ENCODE measurements around the gene PLCXD1.
"Not testable (repeated sequence)": the region's sequence is repeated elsewhere in the genome, so short reads cannot be mapped to it uniquely, and the experiment has no call there.

The PLCXD1 gene

DNA sequence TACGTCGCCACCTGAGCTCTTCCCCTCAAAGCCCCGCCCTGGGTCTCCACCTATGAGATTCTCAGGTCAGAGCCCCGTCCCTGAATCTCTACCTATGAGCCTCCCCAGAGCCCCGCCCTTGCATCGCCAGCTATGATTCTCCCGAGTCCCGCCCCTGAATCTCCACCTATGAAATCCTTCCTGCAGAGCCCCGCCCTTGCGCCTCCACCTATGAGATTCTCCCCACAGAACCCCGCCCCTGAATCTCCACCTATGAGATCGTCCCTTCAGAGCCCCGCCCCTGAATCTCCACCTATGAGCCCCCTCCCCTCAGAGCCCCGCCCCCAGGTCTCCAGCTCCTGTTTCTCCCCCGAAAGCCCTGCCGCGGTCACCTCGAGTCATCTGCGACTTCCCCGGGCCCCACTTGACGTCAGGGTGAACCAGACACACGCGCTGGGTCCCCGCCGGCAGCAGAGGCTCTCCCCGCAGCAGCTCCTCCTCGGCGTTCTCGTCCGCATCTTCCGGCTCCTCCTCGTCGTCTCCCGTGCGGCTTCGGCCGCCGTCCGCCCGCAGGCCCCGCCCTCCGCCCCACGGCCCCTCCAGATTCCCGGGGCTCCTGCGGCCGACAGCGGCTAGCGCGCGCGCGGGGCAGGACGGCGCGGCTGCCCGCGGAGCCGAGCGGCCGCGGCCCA is 37.0 kb downstream of the PLCXD1 start:
- no peak for DNase-seq

DNA sequence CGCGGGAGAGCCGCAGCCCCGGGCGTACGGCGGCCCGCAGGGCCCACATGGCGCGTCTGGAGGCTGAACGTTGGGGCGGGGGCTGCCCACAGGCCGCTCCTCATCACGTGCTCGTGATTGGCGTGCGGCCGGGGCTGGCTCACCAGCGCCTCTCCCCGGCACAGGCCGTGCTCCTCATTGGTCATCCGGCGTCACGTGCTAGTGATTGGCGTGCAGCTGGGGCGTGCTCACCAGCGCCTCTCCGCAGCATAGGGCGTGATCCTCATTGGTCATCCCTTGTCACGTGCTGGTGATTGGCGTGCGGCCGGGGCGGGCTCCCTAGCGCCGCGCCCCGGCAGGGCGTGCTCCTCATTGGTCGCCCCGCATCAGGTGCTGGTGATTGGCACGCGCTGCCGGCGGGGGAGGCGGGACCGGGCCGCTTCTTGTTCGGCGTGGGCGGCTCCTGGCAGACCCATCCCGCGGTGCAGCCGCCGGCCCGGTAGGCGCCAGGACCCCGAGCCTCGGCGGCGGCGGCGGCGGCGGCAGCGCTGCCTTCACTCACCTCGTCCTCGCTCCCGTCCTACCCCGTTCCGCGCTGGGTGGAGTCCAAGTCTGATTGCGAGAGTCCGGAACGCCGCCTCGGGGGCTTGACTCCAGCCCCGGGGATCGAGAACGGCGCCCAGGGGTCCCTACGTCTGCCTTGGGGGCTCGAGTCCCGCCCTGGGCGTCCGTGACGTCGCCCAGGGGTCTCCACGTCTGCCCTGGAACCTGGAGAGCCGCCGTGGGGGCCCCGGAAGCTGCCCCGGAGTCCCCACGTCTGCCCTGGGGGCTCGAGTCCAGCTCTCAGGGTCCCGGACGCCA is 37.8 kb downstream of the PLCXD1 start, which contains the start of gene GTPBP6:
Gene GTPBP6 (minus strand): TSS at position 58 of the 840 bp plus-strand sequence. CDS start 9 bp downstream, at position 49.
- no peak for DNase-seq

DNA sequence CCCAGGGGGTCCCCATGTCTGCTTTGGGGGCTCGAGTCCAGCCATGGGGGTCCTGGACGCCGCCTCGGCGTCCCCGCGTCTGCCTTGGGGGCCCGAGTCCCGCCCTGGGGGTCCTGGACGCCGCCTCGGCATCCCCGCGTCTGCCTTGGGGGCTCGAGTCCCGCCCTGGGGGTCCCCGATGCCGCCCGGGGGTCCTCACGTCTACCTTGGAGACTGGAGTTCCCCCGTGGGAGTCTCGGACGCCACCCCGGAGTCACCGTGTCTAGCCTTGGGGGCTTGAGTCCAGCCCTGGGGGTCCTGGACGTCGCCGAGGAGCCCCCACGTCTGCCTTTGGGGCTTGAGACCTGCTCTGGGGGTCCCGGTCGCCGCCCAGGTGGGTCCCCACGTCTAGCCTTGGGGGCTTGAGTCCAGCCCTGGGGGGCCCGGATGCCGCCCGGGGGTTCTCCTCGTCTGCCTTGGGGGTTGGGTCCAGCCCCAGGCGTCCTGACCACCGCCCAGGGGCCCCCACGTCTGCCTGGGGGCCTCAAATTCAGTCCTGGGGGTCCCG is 38.5 kb downstream of the PLCXD1 start:
- DNase-seq: no peak

DNA sequence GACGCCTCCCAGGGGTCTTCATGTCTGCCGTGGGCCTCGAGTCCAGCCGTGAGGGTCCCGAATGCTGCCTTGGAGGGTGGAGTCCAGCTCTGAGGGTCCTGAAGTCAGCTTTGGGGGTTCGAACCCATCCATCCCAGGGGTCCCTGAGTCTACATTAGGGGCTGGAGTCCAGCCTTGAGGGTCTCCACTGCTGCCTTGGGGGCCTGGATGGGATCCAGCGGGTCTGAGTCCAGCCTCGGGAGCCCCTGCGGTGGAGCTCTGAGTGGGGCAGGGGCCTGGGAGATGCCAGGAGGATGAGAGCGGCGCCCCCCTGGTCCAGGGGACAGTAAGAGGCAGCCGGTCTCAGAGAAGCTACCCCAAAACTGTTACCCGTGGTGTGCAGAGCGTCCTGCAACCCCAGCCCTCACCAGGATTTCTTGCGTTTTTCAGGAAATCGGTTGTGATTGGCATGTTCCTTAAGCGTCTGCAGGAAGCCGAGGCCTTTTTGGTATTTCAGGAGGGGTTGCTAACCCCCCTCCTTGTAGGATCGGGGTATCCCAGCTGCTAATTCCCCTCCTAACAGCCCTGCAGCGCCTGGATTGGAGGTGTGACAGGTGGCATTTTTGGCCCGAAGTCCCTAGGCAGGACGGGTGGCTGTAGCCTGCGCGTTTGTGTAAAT is 39.1 kb downstream of the PLCXD1 start:
- no peak for DNase-seq

DNA sequence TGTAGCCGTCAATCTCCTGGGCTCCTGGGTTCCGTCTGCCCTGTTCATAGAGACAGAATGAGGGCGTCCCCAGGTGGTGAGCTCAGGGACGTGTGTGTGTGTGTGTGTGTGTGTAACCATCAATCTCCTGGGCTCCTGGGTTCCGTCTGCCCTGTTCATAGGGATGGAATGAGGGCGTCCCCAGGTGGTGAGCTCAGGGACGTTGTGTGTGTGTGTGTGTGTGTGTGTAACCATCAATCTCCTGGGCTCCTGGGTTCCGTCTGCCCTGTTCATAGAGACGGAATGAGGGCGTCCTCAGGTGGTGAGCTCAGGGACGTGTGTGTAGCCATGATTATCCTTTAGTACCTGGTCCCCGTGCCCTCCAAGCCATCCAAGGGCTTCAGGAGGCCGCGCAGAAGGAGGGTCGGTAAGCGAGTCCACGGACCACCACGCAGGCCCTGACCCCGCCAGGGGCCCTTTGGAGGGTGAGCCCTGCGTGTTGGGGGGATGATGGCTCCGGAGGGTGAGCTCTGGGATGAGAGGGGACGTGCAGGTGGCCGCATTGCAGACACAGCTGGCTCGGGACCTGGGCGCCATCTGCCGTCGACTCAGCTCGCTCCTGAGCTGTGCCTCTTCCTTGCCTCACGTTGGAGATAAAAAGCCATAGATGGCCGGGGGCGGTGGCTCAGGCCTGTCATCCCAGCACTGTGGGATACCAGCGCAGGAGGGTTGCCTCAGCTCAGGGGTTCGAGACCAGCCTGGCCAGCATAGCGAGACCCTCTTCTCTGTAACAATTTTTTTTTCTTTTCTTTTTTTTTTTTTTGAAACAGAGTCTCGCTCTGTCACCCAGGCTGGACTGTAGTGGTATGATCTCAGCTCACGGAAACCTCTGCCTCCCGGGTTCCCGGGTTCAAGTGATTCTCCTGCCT is 42.8 kb downstream of the PLCXD1 start:
- no peak for DNase-seq

DNA sequence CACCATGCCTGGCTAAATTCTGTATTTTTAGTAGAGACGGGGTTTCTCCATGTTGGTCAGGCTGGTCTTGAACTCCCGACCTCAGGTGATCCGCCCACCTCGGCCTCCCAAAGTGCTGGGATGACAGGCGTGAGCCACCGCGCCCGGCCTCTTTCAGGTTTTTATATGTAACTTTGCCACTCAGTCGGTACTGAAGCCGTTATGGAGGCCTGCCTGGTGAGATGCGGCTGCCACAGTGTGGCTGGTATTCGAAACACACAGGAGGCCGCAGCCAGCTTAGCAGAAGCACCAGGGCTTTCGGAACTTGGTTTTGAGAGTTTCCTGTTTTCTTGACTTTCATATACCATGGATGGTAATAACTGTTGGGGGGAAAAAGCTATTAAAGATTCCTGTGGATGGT is 43.5 kb downstream of the PLCXD1 start:
- DNase-seq: not testable (repeated sequence)

DNA sequence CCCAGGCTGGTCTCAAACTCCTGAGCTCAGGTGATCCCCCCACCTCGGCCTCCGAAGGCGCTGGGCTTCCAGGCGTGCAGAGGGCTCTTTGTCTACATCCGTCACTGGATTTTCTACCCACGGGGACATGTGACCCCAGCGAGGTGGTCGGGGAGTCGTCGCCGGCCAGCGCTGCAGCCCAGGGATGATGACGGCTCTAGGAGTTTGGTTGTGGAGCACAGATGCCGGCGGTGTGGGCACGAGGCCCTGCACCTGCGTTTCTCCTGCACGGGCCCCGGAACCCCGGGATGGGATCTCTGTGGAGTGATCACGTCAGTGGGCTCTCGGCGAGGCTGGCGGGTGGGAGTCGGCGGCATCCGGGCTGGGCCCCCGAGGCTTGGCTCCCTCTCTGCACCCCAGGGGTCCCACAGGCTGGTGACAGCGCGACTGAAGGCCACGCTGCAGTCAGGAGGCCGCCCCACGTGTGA is 46.5 kb downstream of the PLCXD1 start:
- DNase-seq: no peak

DNA sequence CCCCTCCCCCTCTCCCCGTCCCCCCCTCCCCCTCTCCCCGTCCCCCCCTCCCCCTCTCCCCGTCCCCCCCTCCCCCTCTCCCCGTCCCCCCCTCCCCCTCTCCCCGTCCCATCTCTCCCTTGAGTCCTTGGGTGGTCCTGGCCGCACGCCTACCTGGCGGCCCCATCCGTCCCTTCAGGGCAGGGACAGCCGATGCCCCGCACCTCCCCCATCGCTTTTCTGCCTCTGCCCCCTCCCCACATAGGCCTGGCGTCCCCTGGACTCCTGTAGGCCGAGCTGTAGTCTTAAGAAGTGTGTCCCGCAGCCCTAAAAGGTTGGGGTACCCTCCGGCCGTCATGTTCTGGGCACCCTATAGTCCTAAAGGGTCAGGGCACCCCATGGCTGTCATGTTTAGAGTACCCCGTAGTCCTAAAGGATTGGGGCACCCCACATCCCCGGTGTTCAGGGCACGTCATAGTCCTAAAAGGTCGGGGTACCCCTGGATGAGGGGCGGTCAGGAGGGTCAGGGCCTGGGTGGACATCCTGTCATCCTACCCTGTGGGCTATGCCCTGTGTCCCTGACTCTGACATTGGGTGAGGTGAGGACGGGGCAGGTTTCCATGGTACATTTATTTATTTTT is 48.2 kb downstream of the PLCXD1 start:
- no peak for DNase-seq

DNA sequence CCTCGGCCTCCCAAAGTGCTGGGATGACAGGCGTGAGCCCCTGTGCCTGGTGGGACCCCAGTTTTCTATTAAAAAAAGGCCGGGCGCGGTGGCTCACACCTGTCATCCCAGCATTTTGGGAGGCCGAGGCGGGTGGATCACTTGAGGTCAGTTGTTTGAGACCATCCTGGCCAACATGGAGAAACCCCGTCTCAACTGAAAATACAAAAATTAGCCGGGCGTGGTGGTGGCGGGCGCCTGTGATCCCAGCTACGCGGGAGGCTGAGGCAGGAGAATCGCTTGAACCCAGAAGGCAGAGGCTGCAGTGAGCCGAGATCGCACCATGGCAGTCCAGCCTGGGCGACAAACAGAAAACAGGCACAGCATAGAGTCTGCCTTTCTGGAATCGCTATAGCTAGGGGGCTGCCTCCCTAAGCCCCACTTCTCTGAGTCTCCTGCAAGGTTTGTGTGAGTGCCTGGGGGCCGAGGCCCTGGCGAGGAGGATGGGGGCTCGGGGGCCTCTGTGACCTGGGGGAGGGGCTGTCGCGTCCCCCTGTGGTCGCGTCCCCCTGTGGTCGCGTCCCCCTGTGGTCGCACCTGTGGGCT is 49.1 kb downstream of the PLCXD1 start:
- not testable (repeated sequence) for DNase-seq

DNA sequence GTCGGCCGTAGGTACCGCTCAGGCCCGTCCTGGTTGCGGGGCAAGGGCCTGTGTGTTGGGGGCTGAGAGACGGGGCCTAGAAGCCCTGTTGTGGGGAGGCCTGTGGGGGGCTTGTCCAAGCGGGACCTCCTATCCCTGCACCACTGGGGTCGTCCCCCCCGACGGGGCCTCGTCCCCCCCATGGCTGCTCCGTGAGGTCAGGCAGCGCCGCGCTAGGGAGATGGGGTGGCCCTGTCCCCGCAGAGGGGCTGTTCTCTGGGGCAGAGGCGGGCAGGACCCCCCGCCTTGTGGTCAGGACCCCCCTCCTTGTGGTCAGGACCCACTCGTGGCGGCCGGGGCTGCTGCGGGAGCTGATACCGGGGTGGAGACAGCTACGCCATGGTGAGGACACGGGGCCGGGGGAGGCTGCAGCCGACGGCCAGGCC is 49.6 kb downstream of the PLCXD1 start:
- DNase-seq: no peak

DNA sequence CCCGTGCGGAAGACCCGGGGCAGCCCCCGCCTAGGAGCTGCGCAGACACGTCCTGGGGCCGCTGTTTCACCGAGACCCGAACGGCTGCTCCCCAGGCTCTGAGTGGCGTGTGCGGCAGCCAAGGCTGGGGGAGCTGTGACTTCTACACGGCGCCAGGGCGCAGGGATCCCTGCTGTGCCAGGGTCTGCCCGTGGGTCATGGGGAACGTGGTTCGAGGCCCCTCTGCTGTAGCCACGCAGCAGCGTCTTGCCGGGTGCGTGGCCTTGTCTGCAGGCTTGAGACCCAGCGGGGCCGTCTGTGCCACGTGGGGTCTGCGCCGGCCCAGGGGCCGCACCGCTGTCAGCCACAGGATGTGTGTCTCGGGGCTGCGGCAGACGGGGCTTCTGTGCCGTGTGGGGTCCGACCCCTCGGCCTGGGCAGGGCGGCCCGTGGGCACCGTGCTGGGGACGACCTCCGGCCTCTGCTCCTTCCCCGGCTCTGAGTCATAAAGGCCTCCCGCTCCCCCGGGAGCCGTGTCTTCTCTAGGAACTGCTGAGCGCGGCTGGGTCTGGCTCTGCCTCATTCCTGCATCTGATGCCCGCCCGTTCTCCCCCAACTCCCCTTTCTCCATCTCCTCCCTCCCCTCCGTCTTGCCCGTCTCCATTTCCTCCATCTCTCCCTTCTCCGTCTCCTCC is 50.1 kb downstream of the PLCXD1 start:
- no peak for DNase-seq

DNA sequence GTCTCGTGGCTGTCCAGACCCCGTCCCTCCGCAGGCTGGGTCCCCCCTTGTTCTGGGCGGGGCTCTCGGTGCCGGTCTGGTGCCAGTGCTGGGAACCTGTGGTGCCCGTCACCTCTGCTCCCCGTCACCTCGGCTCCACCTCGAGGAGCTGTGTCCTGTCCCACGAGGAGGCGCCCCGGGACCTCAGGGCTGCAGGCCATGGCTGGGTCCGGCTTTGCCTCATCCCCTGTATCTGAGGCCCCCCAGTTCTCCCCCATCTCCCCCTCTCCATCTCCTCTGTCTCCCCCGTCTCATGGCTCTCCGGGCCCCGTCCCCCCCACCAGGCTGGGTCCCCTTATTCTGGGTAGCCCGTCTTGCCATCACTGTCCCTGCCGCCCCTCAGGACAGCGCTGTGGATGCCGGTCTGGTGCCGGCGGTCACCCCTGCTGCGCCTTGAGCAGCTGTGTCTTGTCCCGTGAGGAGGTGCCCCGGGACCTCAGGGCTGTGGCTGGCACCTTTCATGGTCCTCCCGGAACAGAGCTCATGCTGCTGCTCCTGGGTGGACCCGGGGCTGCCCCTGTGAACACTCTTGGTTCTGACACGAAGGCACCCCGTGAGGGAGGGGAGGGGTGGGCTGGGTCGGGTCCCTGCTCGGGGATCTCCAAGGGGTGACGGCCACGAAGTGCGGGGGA is 50.8 kb downstream of the PLCXD1 start:
- no peak for DNase-seq

DNA sequence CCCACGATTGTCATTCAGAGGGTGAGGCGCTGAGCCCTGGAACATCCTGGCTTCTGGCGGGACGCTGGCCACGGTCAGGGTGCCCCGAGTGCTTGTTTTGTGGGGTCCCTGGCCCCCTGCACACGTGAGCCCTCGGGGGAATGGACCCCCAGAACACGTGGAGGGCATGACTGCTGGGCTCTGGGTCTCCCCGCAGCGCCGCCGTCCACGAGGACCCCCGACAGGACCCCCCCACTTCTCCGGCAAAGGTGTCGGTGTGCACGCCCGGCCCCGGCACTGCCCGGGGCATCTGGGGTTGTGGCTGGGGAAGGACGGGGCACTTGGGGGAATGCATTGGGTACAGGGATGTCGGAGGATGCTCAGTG is 51.3 kb downstream of the PLCXD1 start:
- DNase-seq: no peak

DNA sequence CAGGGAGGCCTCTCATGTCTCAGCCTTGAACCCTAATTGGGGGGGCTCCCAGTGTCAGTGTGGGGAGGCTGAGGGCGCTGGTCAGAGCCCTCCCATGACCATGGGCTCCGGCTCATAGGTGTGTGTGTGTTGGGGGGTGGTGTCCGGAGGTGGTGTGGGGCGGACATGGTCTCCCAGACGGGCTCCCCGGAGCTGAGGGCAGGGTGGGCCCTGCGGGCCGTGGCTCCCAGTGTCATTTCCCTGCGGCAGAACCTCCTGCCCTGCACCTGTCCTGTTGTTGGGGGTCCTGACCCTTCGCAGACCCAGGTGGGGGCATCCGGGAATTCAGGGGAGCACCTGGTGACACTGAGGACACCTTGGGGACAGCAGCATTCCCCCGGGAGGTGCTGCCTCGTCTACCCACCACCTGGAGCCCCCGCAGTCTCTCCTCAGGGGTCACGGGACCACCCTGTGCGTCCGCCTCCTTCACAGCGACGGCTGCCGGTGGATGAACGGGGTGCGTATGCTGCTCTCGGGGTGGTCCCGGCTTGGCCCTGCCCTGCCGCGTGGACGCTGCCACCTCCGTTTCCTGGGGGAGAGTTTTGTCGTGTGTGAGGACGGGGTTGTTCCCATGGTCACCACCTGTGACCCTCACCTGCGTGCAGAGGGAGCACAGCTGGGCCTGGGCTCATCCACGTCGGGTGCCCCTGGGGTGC is 51.9 kb downstream of the PLCXD1 start:
- DNase-seq: no peak

DNA sequence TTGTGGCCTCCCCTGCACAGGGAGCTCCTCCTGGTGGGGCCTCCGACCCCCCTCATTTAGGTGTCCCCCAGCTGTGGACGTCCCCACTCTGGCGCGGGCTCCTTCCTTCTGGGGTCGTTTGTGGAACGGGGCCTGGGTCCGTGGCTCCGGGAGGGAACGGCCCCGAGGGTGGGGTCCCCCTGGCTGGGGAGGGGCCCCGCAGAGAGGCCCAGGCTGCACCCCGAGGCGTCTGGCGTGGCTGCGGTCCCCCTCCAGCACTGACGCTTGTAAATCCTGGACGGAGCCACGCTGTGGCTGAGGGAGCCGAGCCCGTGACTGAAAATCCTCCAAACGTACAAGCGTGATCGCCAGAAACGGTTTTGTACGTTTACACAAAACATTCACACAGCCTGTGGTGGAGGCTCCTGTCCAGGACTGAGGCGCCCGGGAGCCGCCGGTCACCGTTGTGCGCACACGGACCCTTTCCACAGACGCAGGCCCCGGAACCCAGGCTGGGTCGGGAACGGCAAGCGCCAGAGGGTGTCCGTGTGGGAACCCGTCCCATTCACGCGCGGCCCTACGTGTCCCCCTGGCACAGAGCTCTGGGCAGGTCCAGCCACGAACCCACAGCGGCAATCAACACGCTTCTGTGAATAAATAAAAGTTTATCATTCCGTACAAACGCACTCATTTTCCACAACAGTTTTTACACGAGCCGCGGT is 52.6 kb downstream of the PLCXD1 start:
- DNase-seq: no peak

DNA sequence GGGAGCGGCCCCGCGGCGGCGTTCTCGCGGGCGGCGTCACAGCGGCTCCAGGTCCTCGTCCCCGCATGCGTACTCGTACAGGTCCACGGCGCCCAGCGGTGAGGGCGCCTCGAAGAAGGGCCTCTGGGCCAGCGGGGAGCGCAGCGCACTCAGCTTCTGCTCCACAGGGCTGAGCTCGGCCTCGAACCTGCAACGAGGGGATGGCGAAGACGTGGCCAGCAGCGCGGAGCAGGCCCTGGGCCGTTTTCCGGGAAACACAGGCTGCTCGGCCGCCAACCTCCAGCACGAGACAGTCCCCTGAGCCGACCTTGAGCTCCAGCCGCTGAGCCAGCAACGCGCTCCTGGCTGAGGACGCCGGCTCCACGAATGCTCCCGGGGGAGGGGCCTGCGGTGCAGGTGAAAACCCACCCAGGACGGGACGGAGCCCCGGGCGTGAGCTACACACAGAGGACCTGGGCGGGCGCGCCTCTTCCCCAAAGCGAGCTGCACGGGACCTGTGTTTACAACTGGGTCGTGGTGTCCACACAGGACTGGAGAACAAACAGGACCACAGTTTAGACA is 53.2 kb downstream of the PLCXD1 start:
- no peak for DNase-seq

DNA sequence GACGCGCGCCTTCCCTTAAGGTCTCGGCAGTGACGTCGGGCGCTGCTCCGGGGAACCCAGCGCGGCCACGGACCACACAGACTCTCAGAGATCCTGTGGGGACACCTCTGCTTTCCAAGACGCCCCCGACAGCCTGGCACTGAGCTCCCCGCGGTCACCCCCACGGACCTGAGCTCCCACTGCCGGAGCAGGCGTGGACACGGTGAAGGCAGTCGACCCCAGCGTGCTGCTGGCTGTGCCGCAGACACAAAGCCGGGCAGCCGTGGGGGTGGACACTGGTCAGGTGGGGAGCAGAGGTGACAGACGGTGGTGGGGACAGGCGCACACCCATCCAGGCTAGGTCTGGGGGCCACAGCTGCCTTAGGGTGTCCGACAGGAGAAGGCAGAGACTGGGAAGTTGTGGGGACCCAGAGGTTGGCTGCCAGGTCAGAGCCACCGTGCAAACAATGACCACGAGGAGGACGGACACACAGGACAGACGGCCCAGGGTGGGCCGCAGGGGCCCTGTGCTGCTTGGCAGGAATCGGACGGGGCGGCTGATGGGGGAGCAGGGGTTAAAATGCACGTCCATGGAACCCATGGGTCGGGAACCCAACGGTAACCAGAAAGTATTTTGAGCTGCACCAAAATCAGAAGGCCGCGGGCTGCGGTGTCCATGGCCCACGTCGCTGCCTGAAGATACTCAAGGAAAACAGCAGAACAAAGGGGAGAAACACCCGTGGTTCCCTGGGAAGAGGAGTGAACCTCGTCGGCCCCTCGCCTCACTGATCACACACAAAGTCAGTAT is 54.0 kb downstream of the PLCXD1 start:
- DNase-seq: no peak

DNA sequence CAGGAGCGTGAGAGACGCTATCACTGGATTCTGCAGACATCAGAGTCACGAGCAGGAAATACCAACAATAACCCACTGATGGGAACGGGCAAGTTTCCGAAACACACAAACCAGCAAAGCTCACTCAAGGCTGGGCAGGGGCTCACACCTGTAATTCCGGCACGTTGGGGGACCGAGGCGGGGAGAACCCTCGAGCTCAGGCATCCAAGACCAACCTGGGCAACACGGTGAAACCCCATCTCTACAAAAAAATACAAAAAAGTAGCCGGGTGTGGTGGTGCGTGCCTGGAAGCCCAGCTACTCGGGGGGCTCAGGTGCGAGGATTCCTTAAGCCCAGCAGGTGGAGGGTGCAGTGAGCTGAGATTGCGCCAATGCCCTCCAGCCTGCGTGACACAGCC is 54.6 kb downstream of the PLCXD1 start:
- no peak for DNase-seq
